Endodermal cell (in vitro differentiated cells): ENCODE data around the gene CD209. TPM values are rescaled to one million over a fixed set of nuclear protein-coding genes. Genes with fewer than 3 reads are reported as not detected.

ENCODE experiments used
- DNase-seq: peaks from one replicate; pipeline ENCODE4 v3.0.0-alpha.2; 2017
- H3K27ac ChIP-seq: 2 replicates; pipeline ENCODE4 v1.5.1; 2013; ENCODE audit warnings: mild to moderate bottlenecking, low read depth, low read length, moderate library complexity
- H3K27me3 ChIP-seq: 2 replicates; pipeline ENCODE4 v1.6.1; 2013; ENCODE audit warnings: mild to moderate bottlenecking, low read length, moderate library complexity; ENCODE audit not compliant: insufficient read depth, control insufficient read depth, poor library complexity, severe bottlenecking
- H3K36me3 ChIP-seq: 2 replicates; pipeline ENCODE4 v1.7.0; 2013; ENCODE audit warnings: mild to moderate bottlenecking, low read length, moderate library complexity; ENCODE audit not compliant: control insufficient read depth, insufficient read depth
- H3K4me1 ChIP-seq: one replicate; pipeline ENCODE4 v1.7.0; 2013; ENCODE audit warnings: low read length; ENCODE audit not compliant: control insufficient read depth, insufficient read depth
- H3K4me3 ChIP-seq: 2 replicates; pipeline ENCODE4 v1.5.1; 2013; ENCODE audit warnings: mild to moderate bottlenecking, low read length, moderate library complexity
- H3K9ac ChIP-seq: 2 replicates; pipeline ENCODE4 v1.6.1; 2013; ENCODE audit warnings: mild to moderate bottlenecking, low read length, moderate library complexity; ENCODE audit not compliant: poor library complexity, severe bottlenecking; ENCODE audit errors: extremely low read depth
- H3K9me3 ChIP-seq: 2 replicates; pipeline ENCODE4 v1.6.1; 2013; ENCODE audit warnings: mild to moderate bottlenecking, low read length, moderate library complexity; ENCODE audit not compliant: control insufficient read depth
- H3K27ac Mint-ChIP-seq: 2 replicates; pipeline ENCODE4 v1.8.0; 2020; ENCODE audit warnings: mixed read lengths
- H3K27me3 Mint-ChIP-seq: 2 replicates; pipeline ENCODE4 v1.8.0; 2021; ENCODE audit warnings: mild to moderate bottlenecking, mixed read lengths; ENCODE audit not compliant: insufficient read depth
- H3K36me3 Mint-ChIP-seq: 2 replicates; pipeline ENCODE4 v1.8.0; 2020; ENCODE audit warnings: low read depth, mixed read lengths
- H3K4me1 Mint-ChIP-seq: 2 replicates; pipeline ENCODE4 v1.8.0; 2020; ENCODE audit warnings: mixed read lengths
- H3K4me3 Mint-ChIP-seq: 2 replicates; pipeline ENCODE4 v1.8.0; 2020; ENCODE audit warnings: mild to moderate bottlenecking, moderate library complexity, mixed read lengths
- H3K9me3 Mint-ChIP-seq: 2 replicates; pipeline ENCODE4 v1.8.0; 2020; ENCODE audit warnings: mild to moderate bottlenecking, mixed read lengths
- CTCF ChIP-seq: fragments of 200-600 bp; sonication (generic); conservative IDR thresholded peaks from 2 replicates; pipeline ENCODE4 v1.5.0; 2021; ENCODE audit warnings: antibody characterized with exemption, mild to moderate bottlenecking
- WGBS, 2 experiments: methylation state at CpG; one replicate each; pipeline versions ENCODE4 v1.1.5 to v1.1.7; 2013; ENCODE audit warnings: missing lambda C conversion rate in 2 of 2, mixed read lengths in 1 of 2; ENCODE audit not compliant: insufficient coverage in 1 of 2, insufficient read length in 1 of 2; 5-methylcytosine and 5-hydroxymethylcytosine counted together
- total RNA-seq, 2 donors: library from RNA; stranded (reverse); fragmentation: NEBNext Ultra II Directional in 1 of 2; extraction: Animal tissue kit (Norgen Biotek cat#: 25700) in 1 of 2; gene quantifications; 2 replicates in 1 of 2; 3 replicates in 1 of 2; pipeline ENCODE4 v1.2.1, GENCODE V29; 2021

CD209 gene
- total RNA-seq, 2 donors from 2014 or later, result not detected

- Histone ChIP-seq H3K27me3 (peaks cover 46% of the 10 kb centered on the region), H3K4me1 (no peaks in the 10 kb centered on the region), H3K36me3 (no peaks in the 10 kb centered on the region), H3K4me3 (no peak overlapping the region), H3K9me3 (no peaks in the 10 kb centered on the region), H3K27ac (no peak overlapping the region), H3K9ac (no peak overlapping the region)
- 67 to 71% methylated on average over 1 to 2 of the region's 2 CpGs for WGBS, 2 experiments
- Mint-ChIP-seq H3K4me3 (no peak overlapping the region), H3K36me3 (no peaks in the 10 kb centered on the region), H3K27me3 (peaks cover 72% of the 10 kb centered on the region), H3K9me3 (no peaks in the 10 kb centered on the region), H3K4me1 (peaks cover 4% of the 10 kb centered on the region), H3K27ac (no peak overlapping the region)
- no peak for TF ChIP-seq CTCF
- no peak for DNase-seq
Measured at GRCh38 chr19:7725791-7726190, 21.5 kb downstream of the CD209 start.

GRCh38 chr19:7722231-7722651 is 25.1 kb downstream of the CD209 start:
- no peak overlapping the region for H3K27ac ChIP-seq
- Mint-ChIP-seq H3K36me3 (no peaks in the 10 kb centered on the region), H3K9me3 (no peaks in the 10 kb centered on the region), H3K27ac (no peak overlapping the region), H3K4me1 (no peaks in the 10 kb centered on the region), H3K4me3 (no peak overlapping the region), H3K27me3 (peaks cover 45% of the 10 kb centered on the region)
- no peaks in the 10 kb centered on the region for H3K4me1 ChIP-seq
- no peak overlapping the region for H3K4me3 ChIP-seq
- no peaks in the 10 kb centered on the region for H3K9me3 ChIP-seq
- no peak overlapping the region for H3K9ac ChIP-seq
- peaks cover 10% of the 10 kb centered on the region for H3K27me3 ChIP-seq
- H3K36me3 ChIP-seq, result no peaks in the 10 kb centered on the region
- no peak for DNase-seq
- WGBS, 2 experiments, result 74 to 100% methylated on average over 1 to 5 of the region's 5 CpGs
- no peak for TF ChIP-seq CTCF

GRCh38 chr19:7720351-7720750 is 27.0 kb downstream of the CD209 start:
- no peak overlapping the region for H3K27ac Mint-ChIP-seq
- no peaks in the 10 kb centered on the region for H3K36me3 Mint-ChIP-seq
- no peaks in the 10 kb centered on the region for H3K9me3 Mint-ChIP-seq
- H3K4me3 Mint-ChIP-seq, result no peak overlapping the region
- Histone ChIP-seq H3K4me1 (no peaks in the 10 kb centered on the region), H3K27me3 (no peaks in the 10 kb centered on the region), H3K4me3 (no peak overlapping the region), H3K27ac (no peak overlapping the region), H3K9me3 (no peaks in the 10 kb centered on the region), H3K9ac (no peak overlapping the region), H3K36me3 (no peaks in the 10 kb centered on the region)
- no peak for DNase-seq
- no peaks in the 10 kb centered on the region for H3K4me1 Mint-ChIP-seq
- 87 to 92% methylated on average over 4 to 6 of the region's 6 CpGs for WGBS, 2 experiments
- no peak for TF ChIP-seq CTCF
- peaks cover 36% of the 10 kb centered on the region for H3K27me3 Mint-ChIP-seq
